GM21825 (cell line): ENCODE measurements around the gene VIPR1.
A peak's percentile ranks its signal among the peaks of the same experiment; 100 is the strongest.

Experiments used
- ATAC-seq: cut with Tn5 transposase; IDR thresholded peaks from one replicate; pipeline ENCODE4 v1.9.1; 2021; ENCODE audit warnings: mild to moderate bottlenecking, moderate library complexity; ENCODE audit not compliant: unreplicated experiment

VIPR1 gene

GRCh38 chr3:42502429-42503250, at the start of gene VIPR1:
VIPR1 (plus strand) TSS chr3:42502643; CDS start chr3:42502736, 93 bp downstream.
- ATAC-seq = peak; percentile 94

- ATAC-seq = no peak
Observed at GRCh38 chr3:42456211-42456610, 46.2 kb upstream of the VIPR1 start.

GRCh38 chr3:42459151-42459550, 43.3 kb upstream of the VIPR1 start:
- no peak for ATAC-seq

GRCh38 chr3:42461762-42462161, 40.7 kb upstream of the VIPR1 start:
- no peak for ATAC-seq

- ATAC-seq = no peak
Observed at GRCh38 chr3:42463093-42463492, 39.4 kb upstream of the VIPR1 start.

GRCh38 chr3:42468111-42468510, 34.3 kb upstream of the VIPR1 start:
- no peak for ATAC-seq

- ATAC-seq = no peak
Observed at GRCh38 chr3:42472555-42472954, 29.9 kb upstream of the VIPR1 start.

- ATAC-seq = no peak
Observed at GRCh38 chr3:42473083-42473932, 29.1 kb upstream of the VIPR1 start.

GRCh38 chr3:42476225-42477125, 26.0 kb upstream of the VIPR1 start:
- ATAC-seq = no peak

GRCh38 chr3:42477696-42478095, 24.7 kb upstream of the VIPR1 start:
- ATAC-seq = no peak

- no peak for ATAC-seq
Observed at GRCh38 chr3:42478830-42479229, 23.6 kb upstream of the VIPR1 start.

- ATAC-seq = no peak
Observed at GRCh38 chr3:42486814-42487565, 15.5 kb upstream of the VIPR1 start.

GRCh38 chr3:42488687-42489086, 13.8 kb upstream of the VIPR1 start:
- no peak for ATAC-seq

- ATAC-seq = no peak
Observed at GRCh38 chr3:42489116-42489936, 13.1 kb upstream of the VIPR1 start.

GRCh38 chr3:42489937-42490227, 12.6 kb upstream of the VIPR1 start:
- ATAC-seq = peak; percentile 5

- ATAC-seq = peak; percentile 99
Observed at GRCh38 chr3:42490243-42490642, 12.2 kb upstream of the VIPR1 start.

GRCh38 chr3:42491881-42492507, 10.4 kb upstream of the VIPR1 start:
- ATAC-seq = no peak

- ATAC-seq = no peak
Observed at GRCh38 chr3:42492508-42493080, 9.8 kb upstream of the VIPR1 start.
